HG03565 (cell line): ENCODE measurements around the gene FAM47E.

ENCODE experiments used
- ATAC-seq: cut with Tn5 transposase; IDR thresholded peaks from one replicate; pipeline ENCODE4 v1.9.1; 2021; ENCODE audit warnings: mild to moderate bottlenecking, moderate library complexity; ENCODE audit not compliant: unreplicated experiment

The FAM47E gene

DNA sequence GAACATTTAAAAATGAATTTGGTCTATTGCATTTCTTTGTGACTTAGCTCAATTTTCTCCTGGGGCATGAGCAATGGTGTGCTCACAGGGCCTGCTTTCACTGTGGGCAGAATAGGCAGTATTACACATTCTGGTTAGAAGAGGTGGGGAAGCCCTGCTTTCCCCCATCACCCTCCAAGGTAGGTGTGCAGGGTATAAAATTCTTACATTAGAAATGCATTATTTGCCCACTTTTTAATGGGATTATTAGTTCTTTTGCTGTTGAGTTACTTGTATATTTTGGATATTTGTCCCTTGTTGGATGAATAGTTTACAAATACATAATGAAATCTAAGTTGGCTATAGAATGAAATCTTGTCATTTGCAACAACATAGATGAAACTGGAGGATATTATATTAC lies 46.7 kb downstream of the FAM47E start:
- no peak for ATAC-seq

DNA sequence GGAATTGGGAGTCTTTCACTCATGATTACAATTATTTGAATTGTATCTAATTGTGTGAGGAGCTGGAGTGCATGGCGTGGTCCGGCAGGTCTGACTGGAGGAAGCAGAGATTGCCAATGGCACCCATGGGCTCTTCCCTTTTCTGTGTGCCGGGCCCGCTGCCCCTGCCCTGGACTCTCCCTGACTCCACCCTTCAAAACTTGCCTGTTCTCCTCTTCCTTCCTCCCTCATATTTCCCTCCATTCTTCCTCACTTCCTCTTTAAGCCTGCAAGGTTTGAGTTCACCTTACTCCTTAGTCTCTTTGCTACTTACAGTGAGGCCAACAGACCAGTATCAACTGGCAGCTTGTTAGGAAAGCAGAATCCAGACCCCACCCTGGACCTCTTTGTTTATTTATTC lies 48.5 kb downstream of the FAM47E start:
- ATAC-seq = no peak

DNA sequence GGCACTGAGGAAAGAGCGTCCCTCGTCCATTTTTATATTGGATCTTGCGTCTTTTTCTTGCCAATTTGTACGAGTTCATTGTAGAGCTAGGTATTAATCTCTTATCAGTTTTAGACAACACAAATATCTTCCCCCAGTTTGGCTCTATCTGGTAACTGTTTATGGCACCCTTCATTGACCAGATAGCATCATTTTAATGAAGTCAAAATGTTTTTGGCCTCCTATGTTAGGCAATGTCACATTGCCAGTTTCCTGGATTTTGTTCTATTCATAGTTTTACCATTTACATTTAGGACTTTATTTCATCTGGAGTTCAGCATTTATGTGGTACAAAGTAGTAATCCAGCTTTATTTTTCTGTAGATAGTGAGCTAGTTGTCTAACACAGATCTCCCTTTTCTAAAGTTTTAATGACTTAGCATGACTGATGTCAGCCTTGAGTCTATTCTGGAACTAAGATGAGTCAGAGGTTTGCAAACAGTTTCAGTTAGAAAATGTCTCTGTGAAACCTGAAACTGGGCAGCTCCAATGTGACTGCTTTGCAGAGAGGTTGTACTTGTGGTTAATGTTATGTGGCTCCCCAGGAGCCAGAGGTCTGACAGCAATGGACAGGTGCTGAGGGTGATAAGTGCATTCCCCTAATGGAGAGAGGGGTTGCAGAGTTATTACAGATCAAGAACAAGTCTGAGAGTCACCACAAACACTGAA lies 49.7 kb downstream of the FAM47E start:
- ATAC-seq = peak; percentile 99

DNA sequence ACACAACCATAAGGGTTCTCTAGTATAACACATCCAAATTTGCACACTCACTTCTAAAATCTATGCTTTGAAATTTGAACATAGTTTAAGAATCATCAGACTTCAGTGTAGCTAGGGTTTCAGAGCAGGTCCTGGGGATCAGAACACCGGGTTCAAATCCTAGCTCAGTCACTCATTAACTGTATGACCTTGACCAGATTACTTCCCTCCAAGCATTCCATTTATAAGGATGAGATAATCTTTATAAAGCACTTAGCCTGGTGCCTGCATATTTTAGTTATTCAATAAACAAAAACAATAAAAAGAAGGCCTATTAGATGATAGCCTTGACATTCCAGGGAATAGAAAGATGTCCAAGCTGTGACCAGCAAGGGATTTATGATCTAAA lies 50.2 kb downstream of the FAM47E start:
- no peak for ATAC-seq

DNA sequence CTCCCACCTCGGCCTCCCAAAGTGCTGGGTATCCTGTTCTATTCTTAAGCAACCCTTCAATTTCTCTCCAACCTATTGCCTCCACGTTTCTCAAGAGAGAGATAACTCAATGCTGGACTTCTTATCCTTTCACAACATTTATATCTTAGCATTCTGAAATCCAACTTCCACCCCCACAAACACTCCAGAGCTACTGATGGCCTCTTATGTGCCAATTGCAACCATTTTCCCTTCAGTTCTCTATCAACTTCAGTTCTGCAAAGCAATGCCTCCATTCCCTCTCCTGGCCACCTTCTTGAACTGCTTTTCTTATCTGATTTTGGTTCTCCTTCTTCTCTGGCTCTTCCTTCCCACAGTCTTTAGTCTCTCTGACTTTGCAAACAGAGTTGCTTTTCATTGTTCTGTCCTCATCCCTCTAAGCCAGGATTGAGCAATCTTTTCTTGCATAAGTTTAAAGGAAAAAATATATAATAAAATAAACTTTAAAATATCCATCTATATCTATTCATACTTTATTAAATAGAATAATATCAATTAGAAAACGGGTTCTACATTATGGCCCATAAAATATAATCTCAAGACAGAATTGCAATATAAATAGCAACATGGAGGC lies 51.4 kb downstream of the FAM47E start:
- ATAC-seq = no peak

DNA sequence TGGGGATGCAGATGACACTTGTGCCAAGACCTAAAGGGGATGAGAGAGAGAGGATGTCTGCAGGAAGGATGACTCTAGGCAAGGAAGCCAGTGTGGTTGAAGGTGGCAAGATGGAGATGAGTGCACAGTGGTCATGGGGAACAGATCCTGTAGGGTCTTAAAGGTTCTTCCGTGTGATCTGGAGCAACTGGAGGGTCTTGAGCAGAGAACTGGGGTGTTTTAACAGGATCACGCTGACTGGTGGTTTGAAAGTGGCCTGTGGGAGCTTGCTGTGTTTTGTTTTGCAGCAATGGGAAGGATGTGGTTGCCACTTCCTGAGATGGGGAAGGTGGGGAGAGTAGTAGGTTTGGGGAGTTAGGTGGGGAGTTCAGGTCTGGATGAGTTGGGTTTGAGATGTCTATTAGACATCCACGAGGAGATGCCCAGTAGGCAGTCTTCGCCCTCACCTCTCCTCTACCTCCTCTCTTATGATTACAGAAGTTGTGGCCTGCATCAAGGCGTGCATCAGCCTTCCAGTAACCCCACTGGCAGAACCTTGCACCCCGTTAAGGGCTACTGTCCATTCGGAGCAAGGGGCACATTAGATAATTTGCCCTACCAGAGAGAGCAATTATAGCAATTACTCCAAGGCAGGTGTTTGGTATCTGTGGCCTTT lies 53.6 kb downstream of the FAM47E start:
- no peak for ATAC-seq

DNA sequence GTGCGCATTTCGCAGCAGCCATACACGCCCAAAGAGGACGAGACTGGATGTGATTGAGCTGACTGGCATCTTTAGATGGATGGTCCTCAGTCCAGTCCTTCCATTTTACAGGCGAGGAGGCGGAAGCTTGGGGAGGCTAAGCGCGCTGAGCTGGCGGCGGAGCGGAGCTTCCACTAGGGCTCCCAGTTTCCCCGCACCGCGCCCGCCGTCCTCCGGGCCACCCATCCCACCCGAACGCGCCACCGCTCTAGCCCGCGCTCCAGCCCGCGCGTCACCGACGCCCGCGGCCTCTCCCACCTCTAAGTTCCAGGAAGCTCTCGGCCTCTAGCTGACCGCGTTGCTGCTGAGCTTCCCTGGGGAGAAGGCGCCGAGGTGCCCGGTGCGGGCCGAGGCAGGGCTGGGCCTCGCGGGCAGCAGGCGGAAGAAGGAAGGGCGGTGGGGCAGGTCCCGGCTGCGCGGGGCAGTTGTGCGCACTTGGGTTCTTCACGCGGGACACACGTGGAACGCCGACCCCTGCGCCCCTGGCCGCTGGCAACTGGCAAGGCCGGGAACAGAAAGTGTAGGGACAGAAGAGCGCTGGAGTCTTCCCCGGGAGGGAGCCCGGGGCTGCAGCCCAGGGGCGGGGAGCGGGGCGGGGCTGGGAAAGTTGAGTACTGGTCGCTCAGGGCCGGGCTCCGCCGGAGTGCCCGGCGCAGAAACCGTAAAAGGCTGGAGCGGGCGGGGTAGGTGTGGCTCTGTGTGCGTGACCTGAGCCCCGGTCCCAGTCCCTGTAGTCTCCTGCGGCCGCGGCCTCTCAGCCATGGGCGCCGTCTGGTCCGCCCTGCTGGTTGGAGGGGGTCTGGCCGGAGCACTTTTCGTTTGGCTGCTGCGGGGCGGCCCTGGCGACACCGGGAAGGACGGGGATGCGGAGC lies 54.7 kb downstream of the FAM47E start, which contains the start of gene STBD1:
Gene STBD1, plus strand, starts transcription at position 763 of the 911 bp plus-strand sequence. Its CDS starts 37 bp downstream, at position 800.
- no peak for ATAC-seq

DNA sequence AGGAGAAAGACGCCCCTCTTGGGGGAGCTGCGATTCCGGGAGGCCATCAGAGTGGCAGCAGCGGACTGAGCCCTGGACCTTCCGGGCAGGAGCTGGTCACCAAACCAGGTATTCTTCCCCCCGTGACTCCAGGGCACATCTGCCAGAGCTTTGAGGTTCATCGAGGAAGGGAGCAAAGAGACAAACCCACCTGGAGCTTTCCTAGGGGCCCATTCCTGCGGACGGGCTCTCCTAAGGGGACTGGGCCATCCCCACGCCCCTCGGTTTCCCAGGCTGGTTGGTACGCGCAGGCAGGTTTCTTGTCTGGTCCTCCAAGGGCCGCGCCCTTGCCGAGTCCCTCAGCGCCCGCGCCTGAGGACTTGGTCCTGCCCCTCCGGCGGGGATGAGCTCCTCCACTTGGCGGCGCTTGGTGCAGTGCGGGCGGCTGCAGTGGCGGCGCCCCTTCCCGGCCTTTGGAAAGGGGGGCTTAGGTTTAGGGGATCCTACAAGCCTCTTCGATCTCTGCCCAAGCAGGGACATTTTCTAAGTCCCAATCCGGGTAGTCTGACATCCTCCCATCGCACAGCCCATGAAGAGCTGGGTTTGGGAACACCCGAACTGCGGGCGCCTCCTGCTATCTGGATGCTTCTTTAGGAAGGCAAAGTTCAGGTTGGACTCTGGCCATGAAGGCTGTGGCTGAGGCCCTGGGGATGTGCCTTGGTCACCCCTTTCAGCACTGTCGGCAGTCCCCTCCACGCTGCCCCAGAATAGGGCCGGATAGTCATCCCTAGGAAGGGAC lies 55.5 kb downstream of the FAM47E start:
- no peak for ATAC-seq

DNA sequence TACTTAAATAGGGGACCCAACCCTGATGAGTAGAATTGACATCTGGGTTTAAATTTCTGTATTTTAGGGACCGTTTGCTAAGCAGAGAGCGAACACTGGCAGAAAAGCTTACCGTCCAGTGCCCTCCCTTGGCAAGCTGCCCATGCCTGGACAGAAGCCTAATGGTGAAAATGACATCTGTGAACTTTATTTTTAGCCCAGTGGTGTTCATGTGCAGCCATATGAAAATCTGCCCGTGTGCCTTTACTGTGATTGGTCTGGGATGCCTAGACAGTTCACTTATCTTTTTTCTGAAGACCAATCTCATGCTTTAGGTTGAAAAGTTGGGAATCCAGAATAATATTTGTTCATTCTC lies 56.1 kb downstream of the FAM47E start:
- no peak for ATAC-seq

DNA sequence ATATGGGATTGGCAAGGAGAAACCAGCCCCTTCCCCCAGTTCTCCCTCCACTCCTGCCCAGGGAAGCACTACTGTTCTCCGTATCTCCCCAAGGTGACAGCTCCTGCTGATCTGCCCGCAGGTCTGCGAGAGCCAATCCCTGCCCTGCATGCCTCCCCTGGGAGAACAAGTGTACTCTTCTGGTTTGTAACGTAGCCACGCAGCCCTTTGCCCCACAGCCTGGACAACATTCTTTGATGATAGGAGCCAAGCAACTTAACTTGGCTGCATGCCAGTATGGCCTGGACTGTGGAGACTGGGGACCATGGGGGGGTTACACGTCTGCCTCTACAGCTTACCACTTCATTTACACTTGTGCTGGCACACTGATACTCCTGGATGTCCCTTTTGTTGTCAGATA lies 57.0 kb downstream of the FAM47E start:
- no peak for ATAC-seq

DNA sequence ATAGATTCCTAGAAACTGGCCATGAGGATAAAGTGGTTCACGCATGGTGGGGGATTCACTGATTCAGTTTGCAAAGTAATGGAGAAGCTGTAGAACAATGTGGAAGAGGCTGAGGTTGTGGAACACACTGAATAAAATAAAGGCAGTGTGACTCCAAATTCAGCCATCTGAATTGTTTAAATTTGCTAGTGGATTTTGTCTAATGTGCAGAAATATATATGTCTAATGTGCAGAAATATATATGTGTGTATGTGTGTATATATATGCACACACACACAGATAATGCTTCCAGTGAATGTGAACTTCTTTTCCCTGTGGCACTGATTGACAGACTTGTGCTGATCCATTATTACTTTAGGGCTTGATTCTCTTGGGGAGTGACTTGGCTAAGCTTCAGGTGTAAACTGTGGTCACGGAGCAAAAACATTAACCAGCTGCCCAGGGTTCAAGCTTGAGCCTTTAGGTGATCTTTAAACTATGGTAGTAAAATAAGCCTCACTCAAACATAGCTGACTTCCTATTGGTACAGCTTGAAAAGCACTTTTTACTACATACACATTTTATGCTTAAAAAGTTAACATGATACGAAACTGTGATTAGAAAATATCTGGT lies 58.5 kb downstream of the FAM47E start:
- no peak for ATAC-seq

DNA sequence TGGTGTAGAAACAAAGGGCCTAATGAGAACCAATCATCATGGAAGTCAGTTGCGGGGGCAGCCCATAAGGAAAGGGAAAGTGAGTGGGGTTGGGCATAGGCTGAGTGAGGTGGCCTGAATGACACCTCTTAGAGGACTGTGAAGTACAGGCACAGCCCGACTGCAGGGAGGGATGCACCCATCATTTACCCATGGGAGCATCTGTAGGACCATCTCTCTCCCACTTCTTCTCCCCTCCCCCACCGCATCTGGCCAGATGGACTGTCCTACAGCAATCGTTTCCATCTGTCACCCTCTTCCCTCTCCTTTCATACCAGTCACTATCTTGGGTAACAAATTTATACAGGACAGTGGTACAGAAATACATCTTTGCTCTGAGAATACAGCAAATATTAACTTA lies 59.2 kb downstream of the FAM47E start:
- ATAC-seq = no peak

DNA sequence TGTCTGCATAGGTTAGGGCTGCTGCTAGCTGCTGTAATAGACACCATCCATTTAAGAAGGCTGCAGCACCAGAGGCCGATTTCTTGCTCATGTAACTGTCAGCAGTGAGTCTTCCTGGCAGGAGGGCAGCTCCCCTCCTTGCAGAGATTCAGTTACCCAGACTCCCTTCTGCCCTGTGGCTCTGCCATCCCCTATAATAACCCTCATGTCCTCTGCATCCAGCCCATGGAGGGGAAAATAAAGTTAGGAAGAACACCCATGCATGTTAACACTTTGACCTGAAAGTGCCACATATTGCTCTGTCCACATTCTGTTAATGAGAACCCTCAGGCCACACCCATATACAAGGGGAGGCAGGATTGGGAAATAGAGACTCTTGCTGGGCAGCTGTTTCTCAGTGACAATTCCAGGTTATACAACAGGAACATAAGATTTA lies 60.4 kb downstream of the FAM47E start:
- no peak for ATAC-seq

DNA sequence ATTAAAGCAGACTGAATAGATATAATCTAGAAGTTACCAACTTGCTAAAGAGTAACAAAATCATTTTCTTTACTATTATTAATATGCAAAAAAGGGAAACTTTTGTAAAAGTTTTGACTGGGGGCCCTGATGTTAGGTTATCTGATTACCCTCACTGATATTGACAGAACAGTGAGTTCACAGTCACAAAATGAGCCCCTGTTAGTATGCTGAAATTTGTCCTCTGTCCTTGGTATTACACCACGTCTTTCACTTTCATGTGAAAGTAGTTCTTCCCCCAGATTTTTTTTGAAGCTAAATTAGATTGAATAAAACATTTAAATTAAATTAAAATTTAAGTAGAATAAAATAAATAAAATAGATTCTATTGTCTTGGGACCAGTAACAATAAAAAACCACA lies 60.9 kb downstream of the FAM47E start:
- no peak for ATAC-seq

DNA sequence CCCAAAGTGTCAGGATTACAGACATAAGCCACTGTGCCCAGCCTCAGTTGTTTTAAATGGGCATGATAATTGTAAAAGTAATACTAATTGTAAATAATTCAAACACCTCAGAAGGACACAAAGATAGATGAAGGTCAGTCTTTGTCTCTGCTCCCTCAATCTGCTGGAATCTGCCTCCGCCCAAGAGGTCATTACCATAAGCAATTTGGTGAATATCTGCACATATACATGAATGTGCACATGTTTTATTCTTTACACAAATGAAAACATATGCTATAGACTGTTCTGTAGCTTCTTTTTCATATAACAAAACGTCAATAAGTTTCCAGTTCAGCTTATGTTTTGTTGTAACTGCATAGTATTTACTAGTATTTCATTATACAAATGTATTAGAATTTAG lies 62.0 kb downstream of the FAM47E start:
- ATAC-seq = no peak

DNA sequence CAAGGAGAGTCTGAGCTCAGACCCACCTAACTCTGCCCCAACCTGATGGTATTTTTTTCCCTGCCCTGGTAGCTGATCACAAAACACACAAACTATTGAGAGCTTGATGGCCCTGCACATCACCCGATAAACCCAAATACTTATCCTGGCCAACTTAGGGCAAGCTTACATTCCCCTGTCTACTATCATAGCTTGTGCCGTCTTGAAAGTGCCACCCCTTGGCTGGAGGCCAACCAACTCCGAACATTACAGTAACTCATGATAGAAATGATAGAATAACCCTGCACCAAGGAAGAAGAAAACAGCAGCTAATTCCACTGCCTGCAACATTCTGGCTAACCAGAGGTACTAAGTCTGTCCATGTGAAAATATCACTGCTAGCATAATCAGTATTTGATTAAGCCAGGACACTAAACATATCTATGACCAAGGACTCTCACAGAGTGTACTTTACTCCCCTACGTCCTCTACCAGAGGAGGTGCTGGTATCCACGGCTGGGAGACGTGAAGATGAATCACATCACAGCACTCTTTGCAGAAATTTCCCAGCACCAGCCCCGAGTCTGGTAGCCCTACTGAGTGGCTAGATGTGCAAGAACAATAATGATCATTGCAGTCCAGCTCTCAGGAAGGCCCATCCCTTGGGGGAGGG lies 63.9 kb downstream of the FAM47E start:
- no peak for ATAC-seq

DNA sequence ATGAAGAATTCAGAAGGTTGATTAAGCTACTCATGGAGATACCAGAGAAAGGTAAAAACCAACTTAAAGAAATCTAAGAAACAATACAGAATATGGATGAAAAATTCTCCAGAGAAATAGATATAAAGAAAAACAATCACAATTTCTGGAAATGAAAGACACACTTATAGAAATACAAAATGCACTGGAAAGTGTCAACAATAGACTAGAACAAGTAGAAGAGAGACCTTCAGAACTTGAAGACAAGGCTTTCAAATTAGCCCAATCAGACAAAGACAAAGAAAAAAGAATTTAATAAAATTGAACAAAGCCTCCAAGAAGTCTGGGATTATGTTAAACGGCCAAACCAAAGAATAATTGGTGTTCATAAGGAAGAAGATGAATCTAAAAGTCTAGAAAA lies 64.6 kb downstream of the FAM47E start:
- no peak for ATAC-seq

DNA sequence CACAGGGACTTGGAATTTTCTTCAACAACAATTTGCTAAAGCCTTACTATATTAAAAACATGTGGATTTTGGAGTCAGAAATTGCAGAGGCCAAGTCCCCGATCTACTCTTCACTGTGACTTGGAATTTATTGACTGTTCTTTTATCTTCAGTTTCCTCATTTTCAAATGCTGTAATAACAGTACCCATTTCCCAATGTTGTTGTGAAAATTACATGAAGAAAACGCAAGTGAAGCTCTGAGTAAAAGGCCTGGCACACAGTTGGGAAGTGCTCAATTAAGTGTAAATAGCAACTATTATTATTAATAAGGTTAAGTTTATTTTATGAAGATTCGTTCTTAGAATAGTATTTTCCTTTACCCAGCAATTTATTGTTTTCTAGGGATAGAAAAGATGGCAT lies 70.7 kb downstream of the FAM47E start:
- no peak for ATAC-seq

DNA sequence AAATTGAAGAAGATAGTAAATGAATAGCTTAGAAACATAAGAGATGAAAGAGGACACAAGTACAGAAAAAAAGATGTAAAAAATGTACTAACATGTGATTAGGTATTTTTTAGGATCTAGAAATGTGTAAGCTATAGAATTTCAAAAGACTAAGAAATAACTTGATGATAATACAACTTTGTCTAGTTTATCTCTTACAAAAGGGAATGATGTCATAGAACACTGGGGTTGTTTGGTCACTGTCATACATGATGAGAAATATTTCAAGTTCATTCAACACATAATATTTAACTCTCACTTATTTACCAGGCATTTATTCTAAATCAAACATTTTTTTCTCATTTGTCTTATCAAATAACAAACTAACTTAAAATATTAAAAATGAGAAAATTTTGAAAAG lies 73.6 kb downstream of the FAM47E start:
- ATAC-seq = no peak

DNA sequence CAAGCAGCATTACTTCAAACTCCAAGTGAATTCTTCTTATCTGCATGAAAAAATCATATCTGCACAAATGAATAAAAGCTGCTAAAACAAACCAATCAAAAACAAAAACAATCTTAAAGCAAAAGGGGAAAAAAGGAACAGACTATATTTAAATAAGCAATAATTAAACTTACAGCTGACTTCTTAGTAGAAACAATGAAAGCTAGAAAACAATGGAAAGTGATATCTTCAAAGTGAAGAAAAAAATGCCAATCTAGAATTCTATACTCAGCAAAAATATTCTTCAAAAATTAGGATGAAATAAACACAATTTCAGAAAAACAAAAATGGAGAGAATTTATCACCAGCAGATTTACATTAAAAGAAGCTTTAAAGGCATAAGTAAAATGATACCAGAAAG lies 75.0 kb downstream of the FAM47E start:
- no peak for ATAC-seq
